HG03439 (cell line): Measurements from ENCODE around the gene OR10AG1.

Experiments used
- ATAC-seq: cut with Tn5 transposase; IDR thresholded peaks from one replicate; pipeline ENCODE4 v1.9.1; 2021; ENCODE audit warnings: mild to moderate bottlenecking, moderate library complexity; ENCODE audit not compliant: unreplicated experiment

The OR10AG1 gene, protein sequence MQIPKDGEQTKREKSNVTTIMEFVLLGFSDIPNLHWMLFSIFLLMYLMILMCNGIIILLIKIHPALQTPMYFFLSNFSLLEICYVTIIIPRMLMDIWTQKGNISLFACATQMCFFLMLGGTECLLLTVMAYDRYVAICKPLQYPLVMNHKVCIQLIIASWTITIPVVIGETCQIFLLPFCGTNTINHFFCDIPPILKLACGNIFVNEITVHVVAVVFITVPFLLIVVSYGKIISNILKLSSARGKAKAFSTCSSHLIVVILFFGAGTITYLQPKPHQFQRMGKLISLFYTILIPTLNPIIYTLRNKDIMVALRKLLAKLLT

DNA sequence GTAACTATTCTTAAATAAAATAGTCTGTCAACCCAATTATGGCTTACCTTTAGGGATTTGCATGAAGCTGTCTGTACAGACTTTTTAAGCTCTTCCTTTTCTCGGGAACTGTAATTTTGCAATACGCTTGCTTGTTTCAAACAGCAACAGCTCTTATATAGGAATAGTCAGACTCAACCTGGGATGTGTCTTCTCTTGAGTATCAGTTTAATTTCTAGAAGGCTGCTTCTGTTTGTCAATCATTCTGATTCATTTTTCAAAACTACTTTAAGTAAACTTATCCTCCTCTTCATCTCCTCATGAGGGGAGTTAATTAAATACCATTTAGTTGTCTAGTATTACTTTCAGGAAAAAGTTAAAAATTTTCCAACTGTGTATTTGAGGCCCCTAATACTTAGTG is at the start of gene OR10AG1:
TSS of gene OR10AG1 (minus strand) at position 101 of the 400 bp plus-strand sequence. CDS start at position 63, 38 bp downstream.
- no peak for ATAC-seq

- ATAC-seq = no peak
Measured at GRCh38 chr11:56013805-56014204, 44.1 kb upstream of the OR10AG1 start.

- no peak for ATAC-seq
Measured at GRCh38 chr11:56010716-56011115, 41.0 kb upstream of the OR10AG1 start.

DNA sequence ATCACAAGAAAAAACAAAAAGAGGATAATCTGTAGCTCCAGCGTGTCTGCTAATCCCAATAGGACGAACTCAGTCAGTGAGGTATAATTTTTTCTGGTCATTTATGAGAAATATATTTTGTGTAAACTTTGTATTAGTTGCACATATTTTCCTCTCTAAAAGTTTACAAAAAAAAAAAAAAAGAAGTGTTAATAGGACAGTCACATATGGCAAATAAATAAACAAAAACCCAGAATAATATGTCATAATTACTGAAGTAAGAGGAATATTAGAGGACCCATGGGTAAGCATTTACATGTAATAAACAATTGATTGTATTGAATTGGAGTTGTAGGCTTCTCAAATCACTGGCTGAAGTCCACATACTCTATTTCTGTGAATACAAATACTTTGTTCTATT is 24.8 kb upstream of the OR10AG1 start, which contains the start of gene OR5F1:
TSS of gene OR5F1 (minus strand) at position 101 of the 400 bp plus-strand sequence. CDS start at position 101, 0 bp downstream.
- ATAC-seq = no peak

DNA sequence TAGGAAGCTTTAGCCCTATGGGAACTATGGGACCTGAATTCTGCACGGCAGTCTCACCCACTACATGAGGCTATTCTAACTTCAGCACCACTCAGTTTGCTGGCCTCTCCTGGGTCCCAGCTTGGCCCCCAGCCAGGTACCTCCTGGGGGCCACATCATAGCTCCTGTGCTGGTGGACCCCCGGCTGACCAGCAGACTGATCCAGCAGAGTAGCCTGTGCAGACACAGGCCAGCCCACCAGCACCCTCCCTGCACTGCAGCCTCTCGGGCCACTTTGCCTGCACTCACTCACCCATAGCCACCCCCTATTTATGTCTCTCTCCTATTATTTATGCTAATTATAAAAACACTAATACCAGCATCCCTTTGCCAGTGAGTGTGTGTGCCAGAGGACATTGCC is 1.2 kb upstream of the OR10AG1 start:
- no peak for ATAC-seq

GRCh38 chr11:55967914-55968313 is 1.8 kb downstream of the OR10AG1 start:
- ATAC-seq = no peak

- no peak for ATAC-seq
Measured at GRCh38 chr11:55966391-55966790, 3.4 kb downstream of the OR10AG1 start.

DNA sequence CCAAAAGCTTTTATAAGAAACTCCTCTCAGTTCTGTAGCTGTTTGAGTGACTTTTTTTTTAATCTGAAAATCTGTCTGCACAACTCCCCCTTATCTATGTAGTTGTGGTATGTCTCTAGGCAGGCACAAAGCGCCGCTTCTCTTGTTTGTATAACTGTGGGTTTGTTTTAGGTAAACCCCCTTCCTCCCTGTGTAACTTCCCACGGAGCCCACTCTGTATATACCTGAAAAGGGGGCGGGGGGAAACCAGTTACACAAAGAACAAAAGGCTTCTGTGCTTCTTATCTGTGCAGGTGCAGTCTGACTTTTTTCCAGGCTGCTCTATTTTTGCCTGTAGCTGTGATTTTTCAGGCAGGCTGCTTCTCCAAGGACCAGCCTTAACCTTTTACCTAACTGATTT is 13.2 kb downstream of the OR10AG1 start:
- ATAC-seq = no peak

GRCh38 chr11:55949330-55949729 is 20.4 kb downstream of the OR10AG1 start:
- no peak for ATAC-seq

- ATAC-seq = no peak
Measured at GRCh38 chr11:55942785-55943392, 26.9 kb downstream of the OR10AG1 start.

DNA sequence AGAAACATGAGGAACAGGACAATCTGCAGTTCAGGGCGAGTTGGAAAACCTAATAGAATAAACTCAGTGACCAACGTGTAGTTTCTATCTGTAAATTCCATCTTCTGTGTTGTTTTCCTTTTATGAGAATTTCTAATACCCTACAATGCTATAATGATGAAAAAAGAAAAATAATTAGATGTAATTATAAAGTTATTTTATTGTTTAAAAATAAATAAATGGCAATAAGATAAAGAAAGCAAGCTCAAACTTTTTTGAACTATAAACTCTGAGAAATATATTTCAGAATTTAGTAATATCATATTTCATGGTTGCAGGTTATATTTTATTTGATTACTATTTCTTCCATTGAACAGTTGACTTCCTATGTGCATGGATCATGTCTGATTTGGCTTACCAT is 33.4 kb downstream of the OR10AG1 start, which contains the start of gene OR5I1:
TSS of gene OR5I1 (minus strand) at position 101 of the 400 bp plus-strand sequence. CDS start at position 101, 0 bp downstream.
- no peak for ATAC-seq

- no peak for ATAC-seq
Measured at GRCh38 chr11:55920537-55920936, 49.2 kb downstream of the OR10AG1 start.
